Embryonic facial prominence (tissue), 1 donor: ENCODE measurements around the gene PPWD1.

Experiments
- DNase-seq: peaks from one replicate; pipeline ENCODE4 v3.0.0-alpha.2; 2016; ENCODE audit errors: extremely low spot score

The PPWD1 gene

GRCh38 chr5:65624025-65624570 lies 61.0 kb downstream of the PPWD1 start, which contains the start of gene TRIM23:
Gene TRIM23, minus strand, starts transcription at chr5:65624333. Its CDS starts 59 bp downstream, at chr5:65624274.
- peak; percentile 93 for DNase-seq

- DNase-seq = peak; percentile 90
Observed at GRCh38 chr5:65624571-65625555, 61.8 kb downstream of the PPWD1 start, which contains the start of the genes SHLD3 and TRAPPC13. Gene SHLD3, plus strand, starts transcription at chr5:65625027. Its CDS starts 4,561 bp downstream, at chr5:65629588. Gene TRAPPC13, plus strand, starts transcription at chr5:65625027. Its CDS starts 34 bp downstream, at chr5:65625061.

- no peak for DNase-seq
Observed at GRCh38 chr5:65625743-65626142, 62.6 kb downstream of the PPWD1 start.

- no peak for DNase-seq
Observed at GRCh38 chr5:65630981-65631380, 67.9 kb downstream of the PPWD1 start.
